ENCODE measurements around the gene PPARD.

Gene PPARD

GRCh38 chr6:35296931-35297600 is 45.3 kb upstream of the PPARD start:
- peaks cover 17% of the 10 kb centered on the region for H3K4me1 Mint-ChIP-seq
- no peak for TF ChIP-seq CTCF (IDR thresholded peaks at IDR 0.05)
- H3K9me3 Mint-ChIP-seq: no peaks in the 10 kb centered on the region
- peaks cover 5% of the 10 kb centered on the region for H3K27me3 Mint-ChIP-seq (ENCODE audit: low read depth, poor library complexity)
- no peak overlapping the region for H3K4me3 Mint-ChIP-seq
- DNase-seq: no peak
- no peak overlapping the region for H3K27ac Mint-ChIP-seq
- H3K36me3 Mint-ChIP-seq (ENCODE audit: low read depth): peaks cover 6% of the 10 kb centered on the region

DNA sequence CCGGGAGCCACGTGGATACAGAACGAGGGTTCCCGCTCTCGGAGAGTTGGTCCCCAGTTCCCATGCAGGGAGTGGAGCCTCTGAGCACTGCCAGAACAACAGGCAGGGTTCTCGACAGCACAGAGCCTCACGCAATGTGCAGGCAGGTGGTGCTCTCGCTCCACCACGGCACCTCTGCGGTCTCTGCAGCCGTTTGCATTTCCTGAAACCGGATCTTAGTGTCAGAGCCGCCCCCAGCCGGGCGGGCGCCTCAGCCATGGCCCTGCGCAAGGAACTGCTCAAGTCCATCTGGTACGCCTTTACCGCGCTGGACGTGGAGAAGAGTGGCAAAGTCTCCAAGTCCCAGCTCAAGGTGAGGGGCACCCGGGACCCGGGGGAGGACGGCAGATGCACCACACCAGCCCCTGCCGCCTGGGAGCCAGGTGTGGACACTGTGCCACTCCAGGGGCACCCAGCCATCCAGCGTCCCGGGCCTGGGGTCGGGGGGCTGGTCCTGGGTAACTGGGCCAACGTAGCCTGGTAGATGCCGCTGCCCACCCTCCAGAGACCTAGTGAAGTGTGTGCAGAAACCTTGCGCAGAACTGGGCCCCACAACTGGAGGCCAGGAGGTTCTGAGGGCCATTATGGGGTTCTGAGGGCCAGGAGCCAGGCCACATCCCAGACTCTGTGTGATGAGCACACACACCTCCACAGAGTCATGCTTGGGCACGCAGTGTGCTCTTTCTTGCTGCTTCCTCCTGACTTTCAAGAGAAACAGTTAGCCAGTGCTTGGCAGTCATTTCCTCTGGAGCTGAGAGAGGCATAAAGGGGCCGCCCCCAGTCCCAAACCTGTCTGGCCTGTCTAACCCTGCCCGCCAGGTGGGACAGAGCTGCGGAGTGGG is 44.5 kb upstream of the PPARD start, which contains the start of gene DEF6:
TSS of gene DEF6 (plus strand) at position 218 of the 881 bp plus-strand sequence. CDS start at position 257, 39 bp downstream.
- Mint-ChIP-seq H3K9me3 (no peaks in the 10 kb centered on the region), H3K27me3 (ENCODE audit: low read depth, poor library complexity) (peaks cover 5% of the 10 kb centered on the region), H3K36me3 (ENCODE audit: low read depth) (peaks cover 6% of the 10 kb centered on the region), H3K27ac (no peak within 1 kb of the TSS), H3K4me3 (peak within 1 kb of the TSS; percentile 7), H3K4me1 (peaks cover 23% of the 10 kb centered on the region)
- DNase-seq: peak; percentile 82
- TF ChIP-seq CTCF (IDR thresholded peaks at IDR 0.05): peak; percentile 74

DNA sequence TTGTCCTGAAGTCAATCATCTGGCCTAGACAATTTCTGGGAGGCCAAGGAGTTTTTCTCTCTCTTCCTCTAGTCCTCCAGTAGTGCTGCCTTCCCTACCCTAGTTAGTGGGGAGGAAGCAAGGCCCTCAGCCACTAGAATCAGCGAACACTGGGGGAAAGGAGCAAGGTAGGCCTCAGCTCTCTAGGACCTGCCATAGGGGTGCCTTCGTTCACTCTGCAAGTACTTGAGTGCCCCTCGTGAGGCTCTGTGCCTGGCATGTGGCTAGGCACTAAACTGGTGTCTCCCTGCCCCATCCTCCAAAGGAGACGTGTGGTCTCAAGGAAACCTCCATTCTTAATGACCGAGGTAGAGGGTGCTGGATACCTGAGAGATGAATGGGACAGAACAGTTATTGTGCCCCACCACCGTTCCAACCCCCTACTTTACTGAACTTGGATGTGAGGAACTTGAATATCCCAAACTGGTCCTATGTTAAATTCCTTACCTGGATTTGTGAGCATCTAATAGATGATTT is 43.7 kb upstream of the PPARD start:
- no peak overlapping the region for H3K27ac Mint-ChIP-seq
- H3K4me3 Mint-ChIP-seq: no peak overlapping the region
- H3K27me3 Mint-ChIP-seq (ENCODE audit: low read depth, poor library complexity): peaks cover 8% of the 10 kb centered on the region
- no peaks in the 10 kb centered on the region for H3K9me3 Mint-ChIP-seq
- H3K36me3 Mint-ChIP-seq (ENCODE audit: low read depth): peaks cover 6% of the 10 kb centered on the region
- DNase-seq: no peak
- no peak for TF ChIP-seq CTCF (IDR thresholded peaks at IDR 0.05)
- H3K4me1 Mint-ChIP-seq: peaks cover 31% of the 10 kb centered on the region

DNA sequence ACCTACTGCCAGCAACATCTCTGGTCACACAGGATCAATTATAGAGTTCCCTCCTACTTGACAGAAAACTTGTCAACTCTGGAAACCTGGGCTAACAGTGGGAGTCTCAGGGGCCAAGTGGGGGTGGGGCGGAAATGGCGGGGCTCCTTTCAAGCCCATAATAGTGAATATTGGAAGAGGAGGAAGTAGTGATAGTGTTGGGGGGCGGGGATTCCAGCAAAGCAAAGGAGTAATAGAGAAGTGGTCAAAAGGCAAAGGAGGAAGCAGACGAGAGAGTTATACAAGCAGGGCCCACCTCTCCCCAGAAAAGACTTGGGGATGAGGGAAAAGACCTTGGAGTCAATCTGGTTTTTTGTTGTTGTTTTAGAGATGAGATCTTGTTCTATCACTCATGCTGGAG is 42.7 kb upstream of the PPARD start:
- Mint-ChIP-seq H3K36me3 (ENCODE audit: low read depth) (no peaks in the 10 kb centered on the region), H3K27ac (no peak overlapping the region), H3K4me1 (peaks cover 38% of the 10 kb centered on the region), H3K27me3 (ENCODE audit: low read depth, poor library complexity) (peaks cover 8% of the 10 kb centered on the region), H3K9me3 (no peaks in the 10 kb centered on the region), H3K4me3 (no peak overlapping the region)
- DNase-seq: no peak
- TF ChIP-seq CTCF (IDR thresholded peaks at IDR 0.05): no peak

GRCh38 chr6:35300848-35301247 is 41.5 kb upstream of the PPARD start:
- H3K27ac Mint-ChIP-seq: no peak overlapping the region
- H3K4me1 Mint-ChIP-seq: peaks cover 38% of the 10 kb centered on the region
- DNase-seq: no peak

More at GRCh38 chr6:35300848-35301247, 41.5 kb upstream of the PPARD start:
- H3K27me3 Mint-ChIP-seq (ENCODE audit: low read depth, poor library complexity): peaks cover 8% of the 10 kb centered on the region
- H3K4me3 Mint-ChIP-seq: no peak overlapping the region
- no peak for TF ChIP-seq CTCF (IDR thresholded peaks at IDR 0.05)
- no peaks in the 10 kb centered on the region for H3K9me3 Mint-ChIP-seq
- no peaks in the 10 kb centered on the region for H3K36me3 Mint-ChIP-seq (ENCODE audit: low read depth)
